GM21447 (cell line): Measurements from ENCODE around the gene CDT1.

Source experiments
- ATAC-seq: cut with Tn5 transposase; IDR thresholded peaks from one replicate; pipeline ENCODE4 v1.9.1; 2021; ENCODE audit not compliant: unreplicated experiment

The CDT1 gene

DNA sequence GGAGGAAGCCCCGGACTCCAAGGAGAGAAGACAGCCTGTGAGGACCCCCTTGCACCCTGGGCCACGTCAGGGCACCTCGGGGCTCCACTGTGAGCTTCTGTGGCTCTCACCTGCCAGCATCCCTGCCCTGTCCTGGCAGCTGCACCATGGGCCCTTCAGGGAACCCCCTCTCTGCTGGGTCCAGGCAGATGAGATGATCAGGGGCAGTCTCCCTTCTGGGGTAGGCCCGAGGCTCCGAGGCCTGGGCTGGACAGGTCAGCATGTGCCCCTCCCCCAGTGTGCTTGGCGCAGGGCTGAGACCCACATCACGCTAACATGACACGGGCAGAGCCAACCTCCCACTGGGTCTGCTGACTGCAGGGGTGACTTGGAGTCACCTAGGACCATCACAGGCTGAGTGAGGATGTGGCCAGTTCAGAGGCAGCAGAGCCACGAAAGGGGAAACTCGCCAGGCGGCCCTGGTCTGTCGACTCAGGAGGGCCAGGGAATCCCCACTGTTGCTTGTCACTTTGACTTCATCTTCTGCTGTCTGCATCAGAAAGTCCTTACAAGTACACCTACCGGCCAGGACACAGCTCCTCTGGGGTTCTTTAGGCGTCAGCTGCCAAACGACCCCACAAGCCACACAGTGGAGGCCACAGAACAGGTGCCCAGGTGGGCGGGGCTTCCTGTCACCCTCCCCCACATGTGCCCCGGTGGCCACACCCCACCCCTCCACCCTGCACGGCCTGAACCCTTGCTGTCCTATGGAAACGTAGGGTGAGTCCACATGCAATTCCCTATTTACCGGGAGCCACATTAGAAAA is 50.9 kb downstream of the CDT1 start:
- no peak for ATAC-seq

DNA sequence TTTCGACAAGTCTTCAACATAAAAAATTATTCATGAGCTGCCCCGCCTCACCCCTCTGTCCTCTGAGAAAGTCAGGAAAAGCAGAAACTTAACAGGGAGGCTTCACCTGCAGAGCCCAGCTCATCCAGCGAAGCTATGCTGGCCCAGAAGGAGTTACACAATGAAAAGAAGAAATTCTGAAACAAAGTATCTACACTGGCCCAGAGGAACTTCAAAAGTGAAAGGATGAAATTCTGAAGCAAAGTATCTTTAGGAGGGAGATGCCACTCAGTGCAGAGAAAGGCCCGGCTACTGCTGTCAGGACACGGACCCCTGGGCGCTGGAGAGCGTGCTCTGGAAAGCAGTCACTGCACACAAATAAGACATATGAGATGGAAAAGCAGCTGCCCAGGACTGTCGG is 51.6 kb downstream of the CDT1 start:
- no peak for ATAC-seq

DNA sequence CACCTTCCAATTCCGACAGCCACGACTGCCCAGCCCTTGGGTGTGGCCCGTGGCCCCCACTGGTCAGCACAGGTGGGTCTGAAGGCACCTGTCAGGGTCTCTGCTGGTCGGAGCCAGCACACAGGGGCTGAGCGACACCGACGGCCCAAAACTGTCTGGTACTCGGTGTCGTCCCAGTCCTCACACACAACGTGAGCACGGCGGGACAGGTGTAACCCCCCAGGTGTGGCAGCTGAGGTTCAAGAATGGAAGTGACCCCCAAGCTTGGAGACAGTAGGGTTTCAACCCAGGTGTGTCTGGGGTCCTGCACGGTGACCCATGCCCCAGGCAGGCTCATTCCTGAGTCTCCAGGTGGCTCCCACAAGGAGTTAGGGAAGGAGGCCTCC is 52.1 kb downstream of the CDT1 start:
- ATAC-seq, result no peak

DNA sequence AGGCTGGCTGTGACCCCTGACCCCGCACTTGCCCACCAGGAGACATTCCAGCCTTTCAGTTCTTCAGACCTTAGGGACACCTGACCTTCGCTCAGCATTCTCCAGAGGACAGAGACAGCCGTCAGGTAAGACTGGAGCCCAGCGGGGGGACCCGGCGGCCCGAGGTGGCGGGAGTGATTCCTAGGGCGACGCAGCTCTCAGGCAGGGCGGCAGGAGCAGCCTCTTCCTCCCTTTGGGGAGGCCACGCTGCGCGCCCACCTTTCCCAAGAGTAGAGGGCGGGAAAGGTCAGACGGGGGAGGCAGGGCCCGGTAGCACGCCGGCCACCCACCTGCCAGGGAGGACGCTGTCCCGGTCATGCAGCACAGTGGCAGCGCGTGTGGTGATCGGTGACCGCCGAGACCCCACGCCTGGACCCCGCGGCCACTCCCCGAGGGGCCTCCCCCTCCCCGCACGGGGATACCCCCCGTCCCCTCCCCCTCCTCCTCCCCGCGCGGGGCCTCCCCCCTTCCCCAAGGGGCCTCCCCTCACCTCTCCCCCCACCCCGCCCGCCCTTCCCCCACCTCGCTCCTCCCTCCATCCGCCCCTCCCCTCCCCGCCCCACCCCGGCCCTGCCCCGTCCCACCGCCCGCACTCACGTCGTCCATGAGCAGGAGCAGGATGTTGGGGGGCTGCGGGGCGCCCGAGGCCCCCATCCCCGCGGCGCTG is 52.7 kb downstream of the CDT1 start:
- no peak for ATAC-seq

DNA sequence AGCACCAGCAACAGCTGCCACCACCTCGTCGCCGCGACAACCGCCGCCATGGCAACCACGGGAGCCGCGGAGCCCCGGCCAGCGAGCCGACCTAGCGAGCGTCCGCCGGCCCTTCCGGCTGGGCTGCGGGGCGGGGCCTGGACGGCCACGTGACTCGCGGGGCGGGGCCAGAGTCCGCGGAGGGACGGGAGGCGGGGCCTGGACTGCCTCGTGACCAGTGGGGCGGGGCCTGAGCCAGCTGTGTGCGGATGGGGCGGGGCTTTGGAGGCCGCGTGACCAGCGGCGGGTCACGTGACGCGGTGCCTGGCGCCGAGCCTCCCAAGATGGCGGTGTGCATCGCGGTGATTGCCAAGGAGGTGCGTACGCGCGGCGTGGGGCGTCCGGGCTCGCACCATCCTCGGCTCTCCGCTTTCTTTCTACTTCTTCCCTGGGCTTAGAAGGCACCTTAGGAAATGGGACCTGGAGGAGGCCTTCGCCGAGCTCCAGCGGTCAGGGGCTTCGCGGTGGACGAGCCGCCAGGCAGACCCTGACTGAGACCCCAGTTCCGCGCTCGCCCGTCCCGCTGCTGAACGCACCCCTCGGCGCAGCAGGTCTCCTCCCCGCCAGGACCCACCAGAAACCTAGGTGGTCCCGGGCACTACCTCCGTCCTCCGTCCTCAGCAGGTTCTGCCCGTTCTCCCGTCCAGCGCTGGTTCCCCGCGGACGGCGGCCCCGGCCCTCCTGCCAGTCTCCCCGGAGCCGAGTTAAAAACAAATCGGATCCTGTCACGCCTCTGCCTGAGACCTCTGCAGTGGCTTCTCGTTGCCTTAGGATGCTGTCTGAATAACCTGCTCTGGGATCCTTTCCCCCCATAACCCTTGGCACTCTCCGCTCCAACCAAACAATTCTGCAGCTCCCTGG is 53.5 kb downstream of the CDT1 start, which contains the start of the genes GALNS and TRAPPC2L:
Gene GALNS (minus strand): TSS at position 120 of the 900 bp plus-strand sequence. CDS start 70 bp downstream, at position 50.
Gene TRAPPC2L (plus strand): TSS at position 300 of the 900 bp plus-strand sequence. CDS start 24 bp downstream, at position 324.
- peak; percentile 63 for ATAC-seq

DNA sequence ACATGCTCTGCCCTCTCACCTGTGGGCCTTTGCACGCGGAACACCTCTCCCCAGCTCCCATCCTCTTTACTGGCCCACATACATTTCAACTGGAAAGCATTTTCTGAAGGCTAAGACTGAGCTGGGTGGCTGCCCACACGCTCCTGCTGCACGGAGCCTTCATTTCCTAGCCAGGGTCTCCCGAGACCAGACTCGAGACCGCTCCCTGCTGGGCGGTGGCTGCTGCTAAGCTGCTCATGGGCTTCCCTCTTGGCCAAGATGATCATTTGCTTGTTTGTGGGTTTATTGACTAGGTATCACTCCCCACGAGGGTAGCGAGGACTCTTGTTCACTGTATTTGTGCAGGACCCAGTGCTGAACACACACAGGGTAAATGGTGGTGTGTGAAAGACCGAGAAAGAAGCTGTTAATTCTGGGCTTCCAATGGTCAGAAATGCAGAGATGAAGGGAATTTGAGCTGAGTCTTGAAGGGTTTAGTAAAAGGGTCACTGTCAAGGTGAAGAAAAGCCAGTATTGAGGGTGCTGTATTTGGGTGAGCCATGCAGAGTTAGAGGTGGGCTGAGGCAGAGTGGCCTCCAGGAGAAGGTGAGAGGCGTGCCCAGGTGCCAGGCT is 54.2 kb downstream of the CDT1 start:
- ATAC-seq, result peak; percentile 45
